Measurements from ENCODE around the gene TLK1.

GRCh38 chr2:171205551-171205950 is 44.9 kb upstream of the TLK1 start:
- TF ChIP-seq CTCF (conservative IDR thresholded peaks at IDR 0.05; ENCODE audit: low read depth, low read length) (no peak), EZH2 (IDR thresholded peaks at IDR 0.05; ENCODE audit: borderline replicate concordance, low read depth, low read length, poor library complexity, severe bottlenecking) (no peak)
